ENCODE results near the gene MBLAC1.

Gene MBLAC1

GRCh38 chr7:100176096-100177044 lies 49.6 kb downstream of the MBLAC1 start:
- H3K9me3 Mint-ChIP-seq = no peaks in the 10 kb centered on the region
- no peaks in the 10 kb centered on the region for H3K36me3 Mint-ChIP-seq (ENCODE audit: low read depth)
- H3K4me1 Mint-ChIP-seq = peaks cover 34% of the 10 kb centered on the region
- ATAC-seq (no peak), DNase-seq (no peak)
- H3K27ac Mint-ChIP-seq = no peak overlapping the region
- peaks cover 4% of the 10 kb centered on the region for H3K27me3 Mint-ChIP-seq
- peak overlapping the region; percentile 70 for H3K4me3 Mint-ChIP-seq

DNA sequence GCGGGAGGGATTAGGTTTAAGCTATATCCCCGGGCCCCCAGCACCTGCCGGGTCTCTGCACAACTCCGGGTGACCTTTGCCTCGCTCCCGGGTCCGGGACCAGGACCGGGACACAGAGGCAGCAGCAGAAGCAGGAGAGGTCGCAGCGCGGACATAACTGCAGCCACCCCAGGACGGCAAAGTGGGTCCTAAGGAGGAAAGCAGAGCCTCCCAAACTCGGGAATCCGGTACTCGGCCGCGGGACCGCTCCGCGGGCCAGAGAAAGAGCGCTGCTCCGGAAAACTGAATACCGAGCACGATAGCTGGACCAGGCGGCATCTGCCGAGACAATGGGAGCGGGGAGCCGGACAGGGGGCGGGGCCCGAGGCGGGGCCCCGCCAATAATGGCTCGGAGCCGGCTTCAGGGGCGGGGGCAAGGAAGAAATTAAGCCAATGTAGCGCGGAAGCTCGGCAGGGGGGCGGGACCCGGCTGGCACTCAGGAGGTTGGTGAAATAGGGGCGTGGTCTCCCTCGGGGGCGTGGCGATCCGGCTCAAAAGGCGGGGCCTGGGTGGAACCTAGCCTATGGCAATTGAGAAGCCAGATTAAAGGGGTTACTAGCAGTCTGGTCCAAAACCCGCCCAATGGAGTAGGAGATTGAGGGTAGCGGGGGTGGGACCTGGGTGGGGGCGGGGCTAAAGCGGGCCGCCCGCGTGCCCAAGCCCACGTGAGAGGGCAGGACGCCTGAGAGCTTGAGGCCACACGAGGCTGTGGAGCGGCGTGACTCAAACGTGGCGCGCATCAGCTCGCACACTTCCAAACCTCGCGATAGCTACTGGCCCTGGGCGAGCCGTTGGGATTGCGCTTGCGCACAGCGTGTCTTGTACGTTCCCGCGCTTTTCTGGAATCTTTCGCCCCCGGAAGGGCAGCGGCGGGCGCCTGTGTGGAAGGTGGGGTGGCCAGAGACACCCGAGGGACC lies 50.6 kb downstream of the MBLAC1 start, which contains the start of the genes GPC2 and STAG3:
TSS of gene GPC2 (minus strand) at position 337 of the 957 bp plus-strand sequence. CDS start at position 155, 182 bp downstream.
TSS of gene STAG3 (plus strand) at position 874 of the 957 bp plus-strand sequence. CDS start 2,639 bp downstream, outside the sequence.
- H3K9me3 Mint-ChIP-seq = no peaks in the 10 kb centered on the region
- peak within 1 kb of the TSS; percentile 70 for H3K4me3 Mint-ChIP-seq
- H3K27me3 Mint-ChIP-seq = peaks cover 4% of the 10 kb centered on the region
- H3K27ac Mint-ChIP-seq = no peak within 1 kb of the TSS
- DNase-seq (peak; percentile 99), ATAC-seq (peak; percentile 85)
- H3K36me3 Mint-ChIP-seq (ENCODE audit: low read depth) = no peaks in the 10 kb centered on the region
- peaks cover 40% of the 10 kb centered on the region for H3K4me1 Mint-ChIP-seq

Data from activated naive CD8-positive, alpha-beta T cell treated with anti-CD3 and anti-CD28 coated beads, Interleukin-2, amount 50 U/mL, for 24 hours (primary cell).